ENCODE results near the gene SORCS1. TPM values are rescaled to one million over a fixed set of nuclear protein-coding genes. Genes with fewer than 3 reads are reported as not detected.

SORCS1 gene
- total and polyA plus RNA-seq, 3 donors from 2014 or later: 2.6 to 9.6 (median 4.6) TPM

- H3K9me3 ChIP-seq: no peaks in the 10 kb centered on the region
- 71 to 74% methylated on average over 2 of the region's 2 CpGs for WGBS, 2 donors
- peaks cover 8% of the 10 kb centered on the region for H3K4me1 ChIP-seq
- no peak overlapping the region for H3K27ac ChIP-seq
- intact Hi-C loops (cut with DNase I; ENCODE audit: low total_unique reads): no loop called here
- no peak overlapping the region for H3K4me3 ChIP-seq
- no peaks in the 10 kb centered on the region for H3K36me3 ChIP-seq (ENCODE audit: low read depth, missing control alignments)
- no peaks in the 10 kb centered on the region for H3K27me3 ChIP-seq
- TF ChIP-seq CTCF (IDR thresholded peaks at IDR 0.05): no peak
- no peak for TF ChIP-seq POLR2A (IDR thresholded peaks at IDR 0.05)
- DNase-seq: no peak
Observed at GRCh38 chr10:107075117-107075516, 89.4 kb downstream of the SORCS1 start.

GRCh38 chr10:107072786-107073185 is 91.7 kb downstream of the SORCS1 start:
- H3K27me3 ChIP-seq: no peaks in the 10 kb centered on the region
- no peak overlapping the region for H3K4me3 ChIP-seq
- no peaks in the 10 kb centered on the region for H3K36me3 ChIP-seq (ENCODE audit: low read depth, missing control alignments)
- WGBS, 2 donors: 40 to 51% methylated on average over 5 of the region's 5 CpGs
- H3K4me1 ChIP-seq: no peaks in the 10 kb centered on the region
- intact Hi-C loops (cut with DNase I; ENCODE audit: low total_unique reads): no loop called here
- no peak overlapping the region for H3K27ac ChIP-seq
- peak; percentile 75 for DNase-seq
- TF ChIP-seq POLR2A (IDR thresholded peaks at IDR 0.05): no peak
- no peak for TF ChIP-seq CTCF (IDR thresholded peaks at IDR 0.05)
- H3K9me3 ChIP-seq: no peaks in the 10 kb centered on the region

- H3K4me3 ChIP-seq: no peak overlapping the region
- no peaks in the 10 kb centered on the region for H3K27me3 ChIP-seq
- no peaks in the 10 kb centered on the region for H3K36me3 ChIP-seq (ENCODE audit: low read depth, missing control alignments)
- 54 to 66% methylated on average over 3 of the region's 3 CpGs for WGBS, 2 donors
- TF ChIP-seq CTCF (IDR thresholded peaks at IDR 0.05): no peak
- no peak for TF ChIP-seq POLR2A (IDR thresholded peaks at IDR 0.05)
- DNase-seq: no peak
- peaks cover 6% of the 10 kb centered on the region for H3K4me1 ChIP-seq
- H3K27ac ChIP-seq: no peak overlapping the region
- intact Hi-C loops (cut with DNase I; ENCODE audit: low total_unique reads): no loop called here
- no peaks in the 10 kb centered on the region for H3K9me3 ChIP-seq
Observed at GRCh38 chr10:107072028-107072427, 92.5 kb downstream of the SORCS1 start.

DNA sequence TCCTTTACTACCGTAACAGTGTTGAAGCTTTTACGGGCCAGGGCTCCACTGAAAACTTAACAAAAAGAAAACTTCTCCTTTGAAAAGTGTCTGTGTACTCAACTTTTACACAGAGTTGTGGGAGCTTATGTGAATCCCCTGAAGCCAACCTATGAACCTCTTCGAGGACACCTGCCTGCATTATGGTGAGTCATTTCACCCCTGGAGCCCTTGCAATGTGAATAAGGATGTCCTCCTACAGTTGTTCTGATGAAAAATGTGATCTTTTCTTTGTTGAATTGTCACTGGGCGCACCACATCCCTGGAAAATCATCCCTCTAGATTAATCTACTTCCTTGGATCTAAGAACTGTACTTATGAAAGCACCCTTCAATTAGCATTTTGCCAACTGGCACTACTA is 93.2 kb downstream of the SORCS1 start:
- peak overlapping the region in 1 of 2 donors; percentile 19 for H3K27ac ChIP-seq
- H3K27me3 ChIP-seq: no peaks in the 10 kb centered on the region
- no peaks in the 10 kb centered on the region for H3K36me3 ChIP-seq (ENCODE audit: low read depth, missing control alignments)
- H3K9me3 ChIP-seq: no peaks in the 10 kb centered on the region
- H3K4me3 ChIP-seq: no peak overlapping the region
- no peak for DNase-seq
- WGBS, 2 donors: 81 to 86% methylated on average over 4 of the region's 4 CpGs
- peaks cover 10% of the 10 kb centered on the region for H3K4me1 ChIP-seq
- TF ChIP-seq POLR2A (IDR thresholded peaks at IDR 0.05): no peak
- no peak for TF ChIP-seq CTCF (IDR thresholded peaks at IDR 0.05)
- intact Hi-C loops (cut with DNase I; ENCODE audit: low total_unique reads): no loop called here

GRCh38 chr10:107067843-107068242 is 96.7 kb downstream of the SORCS1 start:
- H3K27ac ChIP-seq: no peak overlapping the region
- WGBS, 2 donors: 43 to 52% methylated on average over 4 of the region's 4 CpGs
- H3K9me3 ChIP-seq: no peaks in the 10 kb centered on the region
- intact Hi-C loops (cut with DNase I; ENCODE audit: low total_unique reads): no loop called here
- no peaks in the 10 kb centered on the region for H3K36me3 ChIP-seq (ENCODE audit: low read depth, missing control alignments)
- H3K4me3 ChIP-seq: no peak overlapping the region
- DNase-seq: no peak
- H3K4me1 ChIP-seq: peaks cover 10% of the 10 kb centered on the region
- TF ChIP-seq POLR2A (IDR thresholded peaks at IDR 0.05): no peak
- TF ChIP-seq CTCF (IDR thresholded peaks at IDR 0.05): no peak
- H3K27me3 ChIP-seq: no peaks in the 10 kb centered on the region
